Tibial artery (tissue), 4 donors: Measurements from ENCODE around the gene ESRRB.

Source experiments
- DNase-seq, 2 donors: peaks; one replicate each; pipeline ENCODE4 v3.0.0-alpha.2; 2019
- H3K27ac ChIP-seq, 2 donors: fragments of 200-600 bp; sonication (generic) in 1 of 2; 1 replicate in 1 of 2; 2 replicates in 1 of 2; pipeline ENCODE4 v1.5.1; 2018 to 2019; ENCODE audit warnings: mild to moderate bottlenecking in 1 of 2
- H3K27me3 ChIP-seq, 2 donors: fragments of 200-600 bp; sonication (generic) in 1 of 2; one replicate each; pipeline versions ENCODE4 v1.5.1 to v1.6.0; 2016 to 2019
- H3K36me3 ChIP-seq, 3 donors: fragments of 200-600 bp; sonication (generic) in 2 of 3; one replicate each; pipeline ENCODE4 v1.5.1; 2016 to 2019; ENCODE audit warnings: mild to moderate bottlenecking in 2 of 3
- H3K4me1 ChIP-seq, 4 donors: fragments of 200-600 bp; sonication (generic) in 2 of 4; 1 replicate in 3 of 4; 2 replicates in 1 of 4; pipeline ENCODE4 v1.5.1; 2016 to 2019
- H3K4me3 ChIP-seq, 2 donors: fragments of 200-600 bp; sonication (generic) in 1 of 2; 1 replicate in 1 of 2; 2 replicates in 1 of 2; pipeline ENCODE4 v1.5.1; 2018 to 2019; ENCODE audit warnings: mild to moderate bottlenecking in 2 of 2
- H3K9me3 ChIP-seq, 3 donors: fragments of 200-600 bp; sonication (generic) in 1 of 3; one replicate each; pipeline ENCODE4 v1.5.1; 2016 to 2019
- intact Hi-C: fragments of 100-400 bp; cut with DNase I; formaldehyde crosslinking; loops from one replicate; pipeline ENCODE4 v1.15.0; 2023; ENCODE audit warnings: low total_unique reads
- TF ChIP-seq, protein P1 (sequence below), 2 experiments: fragments of 200-600 bp in 1 of 2; fragments of 450-650 bp in 1 of 2; IDR thresholded peaks; one replicate each; pipeline ENCODE4 v1.5.1; 2017 to 2019; ENCODE audit warnings: antibody characterized with exemption in 2 of 2, mild to moderate bottlenecking in 1 of 2, moderate library complexity in 1 of 2

Gene ESRRB

DNA sequence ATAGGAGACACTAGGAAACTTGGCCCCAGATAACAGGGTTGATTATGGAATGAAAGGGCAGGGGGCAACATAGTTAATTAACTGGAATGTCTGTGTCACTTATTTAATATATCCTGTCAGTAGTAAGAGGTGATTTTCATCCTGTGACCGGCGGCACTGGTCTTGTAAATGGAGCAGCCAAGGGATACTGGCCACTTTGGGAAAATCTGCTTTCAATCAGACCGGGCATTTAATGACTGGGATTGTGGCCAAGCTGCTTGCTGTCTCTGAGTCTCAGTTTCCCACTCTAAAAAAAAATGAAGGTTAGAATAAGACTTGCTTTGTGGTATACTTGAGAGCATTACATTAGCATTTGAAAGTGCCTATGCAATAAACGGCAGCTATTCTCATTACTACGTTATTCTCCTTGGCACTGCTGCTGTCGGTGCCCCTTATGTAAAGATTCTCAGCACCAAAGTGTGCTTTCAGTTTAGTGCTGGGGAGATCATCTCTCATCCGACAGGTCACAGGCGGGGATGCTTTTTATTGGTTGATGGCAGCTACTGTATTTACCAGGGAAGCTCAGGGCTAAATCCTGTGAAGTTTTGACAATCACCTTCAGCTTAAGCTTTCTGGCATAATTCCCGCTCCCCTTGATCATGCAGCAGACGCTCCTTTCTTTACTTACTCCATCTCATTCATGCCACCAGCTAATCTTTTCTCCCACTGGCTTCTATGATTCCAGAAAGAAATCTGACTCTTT, 162.1 kb downstream of the ESRRB start:
- Histone ChIP-seq H3K27me3 (peaks cover 0 to 18% of the 10 kb centered on the region in 2 donors), H3K36me3 (no peaks in the 10 kb centered on the region), H3K4me1 (no peaks in the 10 kb centered on the region), H3K4me3 (no peak overlapping the region), H3K27ac (no peak overlapping the region), H3K9me3 (no peaks in the 10 kb centered on the region)
- DNase-seq = no peak
- intact Hi-C loops = no loop called here
- TF ChIP-seq, protein P1, sequence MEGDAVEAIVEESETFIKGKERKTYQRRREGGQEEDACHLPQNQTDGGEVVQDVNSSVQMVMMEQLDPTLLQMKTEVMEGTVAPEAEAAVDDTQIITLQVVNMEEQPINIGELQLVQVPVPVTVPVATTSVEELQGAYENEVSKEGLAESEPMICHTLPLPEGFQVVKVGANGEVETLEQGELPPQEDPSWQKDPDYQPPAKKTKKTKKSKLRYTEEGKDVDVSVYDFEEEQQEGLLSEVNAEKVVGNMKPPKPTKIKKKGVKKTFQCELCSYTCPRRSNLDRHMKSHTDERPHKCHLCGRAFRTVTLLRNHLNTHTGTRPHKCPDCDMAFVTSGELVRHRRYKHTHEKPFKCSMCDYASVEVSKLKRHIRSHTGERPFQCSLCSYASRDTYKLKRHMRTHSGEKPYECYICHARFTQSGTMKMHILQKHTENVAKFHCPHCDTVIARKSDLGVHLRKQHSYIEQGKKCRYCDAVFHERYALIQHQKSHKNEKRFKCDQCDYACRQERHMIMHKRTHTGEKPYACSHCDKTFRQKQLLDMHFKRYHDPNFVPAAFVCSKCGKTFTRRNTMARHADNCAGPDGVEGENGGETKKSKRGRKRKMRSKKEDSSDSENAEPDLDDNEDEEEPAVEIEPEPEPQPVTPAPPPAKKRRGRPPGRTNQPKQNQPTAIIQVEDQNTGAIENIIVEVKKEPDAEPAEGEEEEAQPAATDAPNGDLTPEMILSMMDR (IDR thresholded peaks at IDR 0.05) = no peak

DNA sequence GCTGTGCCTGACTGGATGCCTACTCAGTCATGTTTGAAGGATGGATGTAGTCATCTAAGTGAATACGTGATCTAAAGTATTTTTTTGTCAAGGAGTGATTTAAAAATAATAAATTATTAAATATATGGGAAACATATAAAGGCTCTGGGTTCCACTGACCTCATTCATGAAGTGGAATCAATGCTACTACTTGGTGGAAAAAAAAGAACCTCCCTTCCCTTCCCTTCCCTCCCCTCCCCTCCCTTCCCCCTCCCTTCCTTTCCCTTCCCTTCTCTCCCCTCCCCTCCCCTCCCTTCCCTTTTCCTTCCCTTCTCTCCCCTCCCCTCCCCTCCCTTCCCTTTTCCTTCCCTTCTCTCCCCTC, 162.7 kb downstream of the ESRRB start:
- TF ChIP-seq, protein P1 (IDR thresholded peaks at IDR 0.05) = no peak
- no peaks in the 10 kb centered on the region for H3K4me1 ChIP-seq
- DNase-seq = no peak
- no peaks in the 10 kb centered on the region for H3K9me3 ChIP-seq
- no peak overlapping the region for H3K27ac ChIP-seq
- intact Hi-C loops = no loop called here
- H3K36me3 ChIP-seq = no peaks in the 10 kb centered on the region
- H3K4me3 ChIP-seq = no peak overlapping the region
- H3K27me3 ChIP-seq = peaks cover 0 to 16% of the 10 kb centered on the region in 2 donors

DNA sequence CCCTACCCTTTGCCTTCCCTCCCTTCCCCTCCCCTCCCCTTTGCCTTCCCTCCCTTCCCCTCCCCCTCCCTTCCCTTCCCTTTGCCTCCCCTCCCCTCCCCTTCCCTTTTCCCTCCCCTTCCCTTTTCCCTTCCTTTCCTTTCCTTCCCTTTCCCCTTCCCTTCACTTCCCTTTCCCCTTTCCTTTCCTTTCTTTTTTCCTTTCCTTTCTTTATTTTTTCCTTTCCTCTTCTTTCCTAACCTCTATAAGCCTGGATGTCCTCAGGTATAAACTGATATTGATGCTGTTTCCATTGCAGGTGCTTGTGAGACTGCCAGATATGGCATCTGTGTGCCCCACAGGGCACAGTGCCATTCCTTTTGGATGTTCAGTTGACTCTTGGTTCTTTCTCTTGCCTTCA, 163.2 kb downstream of the ESRRB start:
- TF ChIP-seq, protein P1 (IDR thresholded peaks at IDR 0.05) = no peak
- no peak overlapping the region for H3K27ac ChIP-seq
- no peaks in the 10 kb centered on the region for H3K4me1 ChIP-seq
- no peak overlapping the region for H3K4me3 ChIP-seq
- DNase-seq = no peak
- no peaks in the 10 kb centered on the region for H3K9me3 ChIP-seq
- intact Hi-C loops = no loop called here
- no peaks in the 10 kb centered on the region for H3K36me3 ChIP-seq
- peaks cover 0 to 21% of the 10 kb centered on the region in 2 donors for H3K27me3 ChIP-seq

DNA sequence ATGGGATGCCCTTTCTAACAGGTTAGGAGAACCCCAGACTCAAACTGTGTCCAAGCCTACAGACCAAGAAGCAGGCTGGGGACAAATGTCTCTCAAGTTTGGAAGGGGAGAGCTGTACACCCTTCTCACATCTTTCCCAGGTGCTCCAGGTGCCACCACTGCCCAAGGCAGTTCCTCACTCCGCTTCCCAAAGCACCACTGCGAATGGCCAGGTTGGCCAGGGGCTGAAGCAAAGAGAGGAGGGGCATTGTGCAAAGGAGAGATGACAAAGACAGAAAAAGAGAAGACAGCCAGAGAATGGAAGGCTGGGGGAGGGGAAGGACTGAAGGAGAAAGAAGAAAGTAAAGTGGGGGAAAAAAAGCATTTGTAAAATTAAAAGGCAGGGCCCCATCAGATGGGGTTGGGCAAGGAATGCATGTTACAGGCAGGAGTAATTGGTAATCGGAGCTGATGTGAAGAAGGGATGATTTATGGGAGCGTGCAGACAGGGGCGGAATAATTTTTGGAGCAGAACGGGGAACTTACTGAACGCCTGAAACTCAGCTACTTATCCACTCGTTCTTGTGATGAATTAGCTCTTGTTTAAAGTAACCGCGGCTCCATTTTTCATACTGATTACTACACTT, 165.8 kb downstream of the ESRRB start:
- intact Hi-C loops = no loop called here
- TF ChIP-seq, protein P1 (IDR thresholded peaks at IDR 0.05) = no peak

DNA sequence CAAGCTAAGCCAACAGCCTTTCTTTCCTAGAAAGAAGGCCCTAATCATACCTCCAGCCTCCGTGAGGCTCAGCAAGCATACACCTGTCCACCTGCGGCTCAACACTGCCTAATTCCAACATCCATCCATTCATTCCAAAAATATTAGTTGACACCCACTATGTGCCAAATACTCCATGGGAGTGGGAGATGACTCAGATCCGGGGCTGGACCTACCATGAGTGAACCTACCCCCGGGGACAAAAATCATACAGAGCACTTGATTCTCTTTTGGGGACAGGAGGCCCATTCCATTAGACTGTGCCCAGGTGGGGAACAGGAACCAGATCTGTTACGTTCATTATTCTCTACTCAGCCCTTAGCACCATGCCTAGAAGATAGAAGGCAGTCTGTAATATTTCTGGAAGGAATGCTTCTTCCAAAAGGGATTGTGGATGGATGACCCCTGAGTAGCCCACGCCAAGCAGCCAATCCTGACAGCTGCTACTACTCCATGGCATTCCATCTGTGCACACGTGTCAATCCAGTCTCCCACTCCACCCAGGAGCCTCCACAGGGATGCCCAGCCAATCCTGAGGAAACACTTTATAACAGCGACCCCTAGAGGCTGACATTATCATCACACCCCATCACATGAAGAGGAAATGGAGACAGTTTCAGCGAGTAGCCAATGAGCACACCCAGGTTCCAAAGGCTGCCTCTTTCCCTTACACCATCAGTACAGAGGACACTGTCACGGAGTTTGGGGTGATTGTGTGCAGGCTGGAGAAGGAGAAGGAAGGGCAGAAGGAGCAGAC, 170.7 kb downstream of the ESRRB start:
- H3K4me3 ChIP-seq = no peak overlapping the region
- H3K4me1 ChIP-seq = no peaks in the 10 kb centered on the region
- no peaks in the 10 kb centered on the region for H3K9me3 ChIP-seq
- no peaks in the 10 kb centered on the region for H3K36me3 ChIP-seq
- peaks cover 0 to 32% of the 10 kb centered on the region in 2 donors for H3K27me3 ChIP-seq
- DNase-seq = no peak
- H3K27ac ChIP-seq = no peak overlapping the region
- TF ChIP-seq, protein P1 (IDR thresholded peaks at IDR 0.05) = no peak
- intact Hi-C loops = no loop called here

More for the DNA sequence above, 165.8 kb downstream of the ESRRB start:
- Histone ChIP-seq H3K36me3 (no peaks in the 10 kb centered on the region), H3K27me3 (peaks cover 0 to 23% of the 10 kb centered on the region in 2 donors), H3K4me1 (no peaks in the 10 kb centered on the region), H3K9me3 (no peaks in the 10 kb centered on the region), H3K4me3 (no peak overlapping the region), H3K27ac (no peak overlapping the region)
- no peak for DNase-seq
